GM23248 (cell line): ENCODE results near the gene ZNF846. TPM values are rescaled to one million over a fixed set of nuclear protein-coding genes. Genes with fewer than 3 reads are reported as not detected.

Source experiments
- DNase-seq: peaks from one replicate; pipeline ENCODE4 v3.0.0-alpha.2; 2015
- H2AFZ ChIP-seq: fragments of 200-600 bp; sonication (generic); 2 replicates; pipeline ENCODE4 v1.6.1; 2016; ENCODE audit warnings: antibody characterized with exemption
- H3F3A ChIP-seq: fragments of 200-600 bp; sonication (generic); 2 replicates; pipeline ENCODE4 v1.6.1; 2016; ENCODE audit warnings: mild to moderate bottlenecking, antibody characterized with exemption, mixed run types; ENCODE audit not compliant: insufficient read depth
- H3K27ac ChIP-seq: fragments of 200-600 bp; sonication (generic); 2 replicates; pipeline ENCODE4 v1.5.1; 2016; ENCODE audit warnings: mild to moderate bottlenecking
- H3K27me3 ChIP-seq: fragments of 200-600 bp; sonication (generic); replicated peaks from 2 replicates; pipeline ENCODE4 v1.6.1; 2016; ENCODE audit warnings: mild to moderate bottlenecking; ENCODE audit not compliant: insufficient read depth
- H3K36me3 ChIP-seq: fragments of 200-600 bp; sonication (generic); 2 replicates; pipeline ENCODE4 v1.6.1; 2016; ENCODE audit warnings: low read depth, mild to moderate bottlenecking
- H3K4me1 ChIP-seq: fragments of 200-600 bp; sonication (generic); 2 replicates; pipeline ENCODE4 v1.6.1; 2016; ENCODE audit warnings: mild to moderate bottlenecking; ENCODE audit not compliant: insufficient read depth
- H3K4me2 ChIP-seq: fragments of 200-600 bp; sonication (generic); one replicate; pipeline ENCODE4 v1.6.1; 2016; ENCODE audit warnings: mild to moderate bottlenecking; ENCODE audit not compliant: unreplicated experiment
- H3K4me3 ChIP-seq: fragments of 200-600 bp; sonication (generic); 2 replicates; pipeline ENCODE4 v1.5.1; 2016; ENCODE audit warnings: mild to moderate bottlenecking
- H3K79me2 ChIP-seq: fragments of 200-600 bp; sonication (generic); 2 replicates; pipeline ENCODE4 v1.6.1; 2016; ENCODE audit warnings: mild to moderate bottlenecking; ENCODE audit not compliant: insufficient read depth
- H3K9ac ChIP-seq: fragments of 200-600 bp; sonication (generic); 2 replicates; pipeline ENCODE4 v1.6.1; 2016; ENCODE audit warnings: mild to moderate bottlenecking
- H3K9me2 ChIP-seq: fragments of 200-600 bp; sonication (generic); 2 replicates; pipeline ENCODE4 v1.6.1; 2016; ENCODE audit warnings: mixed run types, mild to moderate bottlenecking, moderate library complexity; ENCODE audit not compliant: insufficient read depth
- H3K9me3 ChIP-seq: fragments of 200-600 bp; sonication (generic); one replicate; pipeline ENCODE4 v1.6.1; 2017; ENCODE audit warnings: low read depth
- H4K20me1 ChIP-seq: fragments of 200-600 bp; sonication (generic); 2 replicates; pipeline ENCODE4 v1.6.0; 2016; ENCODE audit not compliant: insufficient read depth
- EZH2 ChIP-seq: fragments of 200-600 bp; sonication (generic); IDR thresholded peaks from 2 replicates; pipeline ENCODE4 v1.6.1; 2018; ENCODE audit warnings: antibody characterized with exemption, mild to moderate bottlenecking; ENCODE audit not compliant: insufficient read depth, poor library complexity, severe bottlenecking
- EZH2phosphoT487 ChIP-seq: fragments of 200-600 bp; sonication (generic); IDR thresholded peaks from 2 replicates; pipeline ENCODE4 v1.6.1; 2018; ENCODE audit warnings: antibody characterized with exemption, moderate library complexity, mild to moderate bottlenecking, low read depth; ENCODE audit not compliant: insufficient read depth
- WGBS, 2 experiments: methylation state at CpG; one replicate each; pipeline ENCODE4 v1.1.6; 2015 to 2017; ENCODE audit warnings: low lambda C conversion rate in 2 of 2, low coverage in 1 of 2; ENCODE audit errors: missing lambda C conversion rate in 2 of 2; 5-methylcytosine and 5-hydroxymethylcytosine counted together
- in situ Hi-C: fragments of 300-500 bp; cut with MboI; formaldehyde crosslinking; loops from 2 replicates; pipeline ENCODE4 v1.15.0; 2020
- polyA plus RNA-seq: library from polyadenylated mRNA; unstranded; fragments of >200 nt; fragmentation: Nextera tagmentation; extraction: Ambion mirVana; gene quantifications from 2 replicates; pipeline ENCODE4 v1.2.1, GENCODE V29; 2016
- total RNA-seq: library from RNA; depleted of rRNA; stranded (reverse); fragments of >200 nt; shearing (Covaris generic); gene quantifications from 2 replicates; pipeline ENCODE4 v1.2.3, GENCODE V29; 2014; rRNA removed

ZNF846 gene
- total and polyA plus RNA-seq, 2 experiments from 2014 or later: 6.1 to 7.1 TPM

GRCh38 chr19:9705836-9706235 is 62.7 kb downstream of the ZNF846 start:
- no peak overlapping the region for H3K9ac ChIP-seq
- no peak overlapping the region for H3K4me2 ChIP-seq
- no peaks in the 10 kb centered on the region for H3K9me2 ChIP-seq
- H3K4me1 ChIP-seq: no peaks in the 10 kb centered on the region
- no peak overlapping the region for H3K27ac ChIP-seq
- H3K36me3 ChIP-seq: no peaks in the 10 kb centered on the region
- no peaks in the 10 kb centered on the region for H4K20me1 ChIP-seq
- WGBS, 2 experiments: 41 to 43% methylated on average over 6 of the region's 6 CpGs
- TF ChIP-seq EZH2phosphoT487: no peak
- no peak for TF ChIP-seq EZH2
- no peaks in the 10 kb centered on the region for H3F3A ChIP-seq
- H3K27me3 ChIP-seq: no peaks in the 10 kb centered on the region
- in situ Hi-C loops: no loop called here
- no peak overlapping the region for H2AFZ ChIP-seq
- no peaks in the 10 kb centered on the region for H3K9me3 ChIP-seq
- H3K79me2 ChIP-seq: no peaks in the 10 kb centered on the region
- no peak for DNase-seq
- no peak overlapping the region for H3K4me3 ChIP-seq

- 65 to 69% methylated on average over 6 of the region's 6 CpGs for WGBS, 2 experiments
These were observed 66.4 kb downstream of the ZNF846 start for GRCh38 chr19:9702186-9702585.

More at GRCh38 chr19:9702186-9702585, 66.4 kb downstream of the ZNF846 start:
- H3K27me3 ChIP-seq: no peaks in the 10 kb centered on the region
- H3K36me3 ChIP-seq: no peaks in the 10 kb centered on the region
- TF ChIP-seq EZH2: no peak
- no peak for TF ChIP-seq EZH2phosphoT487
- no peak for DNase-seq
- H3F3A ChIP-seq: no peaks in the 10 kb centered on the region
- H3K4me1 ChIP-seq: no peaks in the 10 kb centered on the region
- no peaks in the 10 kb centered on the region for H3K9me3 ChIP-seq
- in situ Hi-C loops: no loop called here
- no peaks in the 10 kb centered on the region for H4K20me1 ChIP-seq
- H3K79me2 ChIP-seq: no peaks in the 10 kb centered on the region
- no peak overlapping the region for H3K9ac ChIP-seq
- no peaks in the 10 kb centered on the region for H3K9me2 ChIP-seq
- H3K4me3 ChIP-seq: no peak overlapping the region
- H3K4me2 ChIP-seq: no peak overlapping the region
- no peak overlapping the region for H3K27ac ChIP-seq
- no peak overlapping the region for H2AFZ ChIP-seq

Other genes with a start within 250 kb of the ZNF846 start
- 15.7 and 17.6 TPM in 2 replicates for gene ZNF426, start 230.1 kb downstream of the ZNF846 start, total RNA-seq
- 10.5 and 10.6 TPM in 2 replicates for gene ZNF426, start 230.1 kb downstream of the ZNF846 start, polyA plus RNA-seq
- gene ZNF121, start 184.2 kb downstream of the ZNF846 start, total RNA-seq: 27.6 and 28.4 TPM in 2 replicates
- 6.9 and 7.9 TPM in 2 replicates for gene ZNF121, start 184.2 kb downstream of the ZNF846 start, polyA plus RNA-seq
- gene ZNF561, start 147.5 kb downstream of the ZNF846 start, total RNA-seq: 24.8 and 33.6 TPM in 2 replicates
- gene ZNF561, start 147.5 kb downstream of the ZNF846 start, polyA plus RNA-seq: 15.5 and 16.0 TPM in 2 replicates
- 17.5 and 21.9 TPM in 2 replicates for gene ZNF562, start 93.6 kb downstream of the ZNF846 start, total RNA-seq
- 7.2 and 8.0 TPM in 2 replicates for gene ZNF562, start 93.6 kb downstream of the ZNF846 start, polyA plus RNA-seq
- 21.9 and 29.8 TPM in 2 replicates for gene FBXL12, start 50.3 kb upstream of the ZNF846 start, total RNA-seq
- gene FBXL12, start 50.3 kb upstream of the ZNF846 start, polyA plus RNA-seq: 27.1 and 28.5 TPM in 2 replicates
- 392 and 413 TPM in 2 replicates for gene UBL5, start 59.2 kb upstream of the ZNF846 start, total RNA-seq
- 605 and 606 TPM in 2 replicates for gene UBL5, start 59.2 kb upstream of the ZNF846 start, polyA plus RNA-seq
- 95.4 and 102 TPM in 2 replicates for gene PIN1, start 66.6 kb upstream of the ZNF846 start, total RNA-seq
- gene PIN1, start 66.6 kb upstream of the ZNF846 start, polyA plus RNA-seq: 124 and 134 TPM in 2 replicates
- 11.6 and 26.2 TPM in 2 replicates for gene OLFM2, start 167.8 kb upstream of the ZNF846 start, total RNA-seq
- 8.9 and 9.4 TPM in 2 replicates for gene OLFM2, start 167.8 kb upstream of the ZNF846 start, polyA plus RNA-seq
- gene COL5A3, start 241.8 kb upstream of the ZNF846 start, total RNA-seq: 22.8 and 26.8 TPM in 2 replicates
- gene COL5A3, start 241.8 kb upstream of the ZNF846 start, polyA plus RNA-seq: 4.1 and 4.2 TPM in 2 replicates
- 0.97 TPM in 1 of 2 replicates, not detected in the other for gene RDH8, start 244.7 kb upstream of the ZNF846 start, total RNA-seq
- 0.19 TPM in 1 of 2 replicates, not detected in the other for gene RDH8, start 244.7 kb upstream of the ZNF846 start, polyA plus RNA-seq